SK-N-SH (cell line): ENCODE results near the gene ATN1. TPM values are rescaled to one million over a fixed set of nuclear protein-coding genes. Genes with fewer than 3 reads are reported as not detected.
"Not testable (repeated sequence)": the region's sequence is repeated elsewhere in the genome, so short reads cannot be mapped to it uniquely, and the experiment has no call there.

Experiments
- CTCF ChIA-PET: fragments of 300-600, 350-600 bp; formaldehyde crosslinking; extraction: SDS; loops from one replicate; lab custom pipeline; 2021; lab: Yijun Ruan, JAX
- POLR2A ChIA-PET: fragments of 350-600 bp; sonication (Branson Sonifier 250); formaldehyde crosslinking; extraction: SDS; loops from one replicate; lab custom pipeline; 2020; ENCODE audit warnings: antibody characterized with exemption, inconsistent platforms; lab: Yijun Ruan, JAX
- DNase-seq: peaks from one replicate; pipeline ENCODE4 v3.0.0; 2012
- H2AFZ ChIP-seq: fragments of 200-600 bp; sonication (generic); 2 replicates; pipeline ENCODE4 v1.8.1; 2016; ENCODE audit warnings: antibody characterized with exemption, mild to moderate bottlenecking, low read depth
- H3F3A ChIP-seq: fragments of 200-600 bp; sonication (generic); replicated peaks from 2 replicates; pipeline ENCODE3; 2016; ENCODE audit warnings: antibody characterized with exemption, mild to moderate bottlenecking; ENCODE audit not compliant: insufficient read depth
- H3K27ac ChIP-seq, 2 experiments: fragments of 200-500 bp in 1 of 2; fragments of 200-600 bp in 1 of 2; sonication (Bioruptor generic) in 1 of 2; sonication (generic), shearing (Covaris generic) in 1 of 2; 2 replicates each; pipeline versions ENCODE4 v1.5.1 to v1.6.1; 2014 to 2016; ENCODE audit warnings: low read depth in 2 of 2, inconsistent platforms in 1 of 2, low read length in 1 of 2, mild to moderate bottlenecking in 1 of 2, mixed read lengths in 1 of 2
- H3K27me3 ChIP-seq: fragments of 200-600 bp; sonication (generic), shearing (Covaris generic); 2 replicates; pipeline ENCODE4 v1.6.1; 2016; ENCODE audit warnings: mixed run types; ENCODE audit not compliant: insufficient read depth
- H3K36me3 ChIP-seq, 2 experiments: fragments of 200-500 bp in 1 of 2; fragments of 200-600 bp in 1 of 2; sonication (Bioruptor generic) in 1 of 2; sonication (generic) in 1 of 2; replicated peaks in 1 of 2; 2 replicates each; pipeline versions ENCODE3 to v1.5.1; 2014 to 2016; ENCODE audit warnings: low read length in 1 of 2, mild to moderate bottlenecking in 1 of 2; ENCODE audit not compliant: insufficient read depth in 2 of 2, control insufficient read depth in 1 of 2
- H3K4me1 ChIP-seq, 2 experiments: fragments of 200-500 bp in 1 of 2; fragments of 200-600 bp in 1 of 2; sonication (Bioruptor generic) in 1 of 2; sonication (generic), shearing (Covaris generic) in 1 of 2; 2 replicates each; pipeline versions ENCODE4 v1.5.1 to v1.6.1; 2014 to 2016; ENCODE audit warnings: low read depth in 1 of 2, low read length in 1 of 2, mixed run types in 1 of 2; ENCODE audit not compliant: insufficient read depth in 2 of 2, control insufficient read depth in 1 of 2
- H3K4me2 ChIP-seq: fragments of 200-600 bp; sonication (generic), shearing (Covaris generic); 2 replicates; pipeline ENCODE4 v1.6.1; 2017; ENCODE audit warnings: mixed run types
- H3K4me3 ChIP-seq, 2 experiments: fragments of 200-500 bp in 1 of 2; fragments of 200-600 bp in 1 of 2; sonication (Bioruptor generic) in 1 of 2; sonication (generic), shearing (Covaris generic) in 1 of 2; 2 replicates each; pipeline versions ENCODE4 v1.5.1 to v1.8.1; 2014 to 2016; ENCODE audit warnings: low read depth in 2 of 2, inconsistent platforms in 1 of 2, low read length in 1 of 2, mild to moderate bottlenecking in 1 of 2, mixed read lengths in 1 of 2, moderate library complexity in 1 of 2
- H3K79me2 ChIP-seq: fragments of 200-600 bp; sonication (generic); 2 replicates; pipeline ENCODE4 v1.8.1; 2017; ENCODE audit warnings: mild to moderate bottlenecking; ENCODE audit not compliant: insufficient read depth
- H3K9ac ChIP-seq: fragments of 200-600 bp; sonication (generic); 2 replicates; pipeline ENCODE4 v1.6.1; 2017; ENCODE audit warnings: mixed run types
- H3K9me2 ChIP-seq: fragments of 200-600 bp; sonication (generic); 2 replicates; pipeline ENCODE4 v1.6.1; 2017; ENCODE audit warnings: mixed run types
- H3K9me3 ChIP-seq: fragments of 200-600 bp; sonication (generic); 2 replicates; pipeline ENCODE4 v1.6.1; 2017; ENCODE audit warnings: mixed run types, mild to moderate bottlenecking, moderate library complexity
- H4K20me1 ChIP-seq: fragments of 200-600 bp; sonication (generic); 2 replicates; pipeline ENCODE4 v1.6.1; 2017; ENCODE audit warnings: mild to moderate bottlenecking, mixed run types; ENCODE audit not compliant: insufficient read depth
- CHD2 ChIP-seq: fragments of 150-350 bp; IDR thresholded peaks from 2 replicates; pipeline ENCODE4 v1.6.1; 2018; ENCODE audit warnings: low read length; ENCODE audit not compliant: partially characterized antibody
- ELF1 ChIP-seq: IDR thresholded peaks from 2 replicates; pipeline ENCODE4 v1.4.0; 2012
- EP300 ChIP-seq, 2 experiments: IDR thresholded peaks; 2 replicates each; pipeline versions ENCODE4 v1.4.0 to v1.6.1; 2012; ENCODE audit warnings: borderline replicate concordance in 1 of 2, low read depth in 1 of 2, low read length in 1 of 2
- FOXM1 ChIP-seq: IDR thresholded peaks from 2 replicates; pipeline ENCODE4 v1.4.0; 2012; ENCODE audit warnings: low read depth, mild to moderate bottlenecking
- GABPA ChIP-seq: IDR thresholded peaks from 2 replicates; pipeline ENCODE4 v1.4.0; 2012; ENCODE audit warnings: low read depth, mild to moderate bottlenecking
- IRF3 ChIP-seq: fragments of 150-350 bp; IDR thresholded peaks from 2 replicates; pipeline ENCODE4 v1.6.1; 2016; ENCODE audit warnings: mild to moderate bottlenecking, low read depth, low read length
- JUND ChIP-seq: IDR thresholded peaks from 2 replicates; pipeline ENCODE4 v1.4.0; 2012
- MEF2A ChIP-seq: IDR thresholded peaks from 2 replicates; pipeline ENCODE4 v1.4.0; 2012; ENCODE audit warnings: low read depth, borderline replicate concordance
- POLR2AphosphoS5 ChIP-seq: IDR thresholded peaks from 2 replicates; pipeline ENCODE4 v1.6.1; 2012; ENCODE audit warnings: low read depth, low read length
- RCOR1 ChIP-seq: fragments of 150-350 bp; IDR thresholded peaks from 2 replicates; pipeline ENCODE4 v1.6.1; 2017; ENCODE audit warnings: antibody characterized with exemption, low read length
- SIN3A ChIP-seq: IDR thresholded peaks from 2 replicates; pipeline ENCODE4 v1.6.1; 2012; ENCODE audit warnings: low read depth, mild to moderate bottlenecking, low read length, moderate library complexity, borderline replicate concordance
- SMC3 ChIP-seq: IDR thresholded peaks from 2 replicates; pipeline ENCODE4 v1.6.1; 2012; ENCODE audit warnings: low read depth, low read length, improper control_type of control experiment
- TAF1 ChIP-seq: IDR thresholded peaks from 2 replicates; pipeline ENCODE4 v1.6.1; 2012; ENCODE audit warnings: low read depth, mild to moderate bottlenecking, low read length, moderate library complexity, borderline replicate concordance
- USF1 ChIP-seq: IDR thresholded peaks from 2 replicates; pipeline ENCODE4 v1.4.0; 2012; ENCODE audit warnings: low read depth, borderline replicate concordance
- WGBS: methylation state at CpG from one replicate; pipeline ENCODE4 v1.1.6; 2017; ENCODE audit warnings: low lambda C conversion rate; 5-methylcytosine and 5-hydroxymethylcytosine counted together
- polyA plus RNA-seq, 3 experiments: library from polyadenylated mRNA; depleted of rRNA; stranded (reverse); fragments of >200 nt; gene quantifications; 2 replicates each; pipeline ENCODE4 v1.2.3, GENCODE V29; 2012
- TF ChIP-seq, protein P1 (sequence below): IDR thresholded peaks from 2 replicates; pipeline ENCODE4 v1.4.0; 2012; ENCODE audit warnings: low read depth, borderline replicate concordance
- TF ChIP-seq, protein P2 (sequence below): IDR thresholded peaks from 2 replicates; pipeline ENCODE4; 2012
- TF ChIP-seq, protein P3 (sequence below): IDR thresholded peaks from 2 replicates; pipeline ENCODE4 v1.4.0; 2012; ENCODE audit warnings: low read depth

Gene ATN1, protein sequence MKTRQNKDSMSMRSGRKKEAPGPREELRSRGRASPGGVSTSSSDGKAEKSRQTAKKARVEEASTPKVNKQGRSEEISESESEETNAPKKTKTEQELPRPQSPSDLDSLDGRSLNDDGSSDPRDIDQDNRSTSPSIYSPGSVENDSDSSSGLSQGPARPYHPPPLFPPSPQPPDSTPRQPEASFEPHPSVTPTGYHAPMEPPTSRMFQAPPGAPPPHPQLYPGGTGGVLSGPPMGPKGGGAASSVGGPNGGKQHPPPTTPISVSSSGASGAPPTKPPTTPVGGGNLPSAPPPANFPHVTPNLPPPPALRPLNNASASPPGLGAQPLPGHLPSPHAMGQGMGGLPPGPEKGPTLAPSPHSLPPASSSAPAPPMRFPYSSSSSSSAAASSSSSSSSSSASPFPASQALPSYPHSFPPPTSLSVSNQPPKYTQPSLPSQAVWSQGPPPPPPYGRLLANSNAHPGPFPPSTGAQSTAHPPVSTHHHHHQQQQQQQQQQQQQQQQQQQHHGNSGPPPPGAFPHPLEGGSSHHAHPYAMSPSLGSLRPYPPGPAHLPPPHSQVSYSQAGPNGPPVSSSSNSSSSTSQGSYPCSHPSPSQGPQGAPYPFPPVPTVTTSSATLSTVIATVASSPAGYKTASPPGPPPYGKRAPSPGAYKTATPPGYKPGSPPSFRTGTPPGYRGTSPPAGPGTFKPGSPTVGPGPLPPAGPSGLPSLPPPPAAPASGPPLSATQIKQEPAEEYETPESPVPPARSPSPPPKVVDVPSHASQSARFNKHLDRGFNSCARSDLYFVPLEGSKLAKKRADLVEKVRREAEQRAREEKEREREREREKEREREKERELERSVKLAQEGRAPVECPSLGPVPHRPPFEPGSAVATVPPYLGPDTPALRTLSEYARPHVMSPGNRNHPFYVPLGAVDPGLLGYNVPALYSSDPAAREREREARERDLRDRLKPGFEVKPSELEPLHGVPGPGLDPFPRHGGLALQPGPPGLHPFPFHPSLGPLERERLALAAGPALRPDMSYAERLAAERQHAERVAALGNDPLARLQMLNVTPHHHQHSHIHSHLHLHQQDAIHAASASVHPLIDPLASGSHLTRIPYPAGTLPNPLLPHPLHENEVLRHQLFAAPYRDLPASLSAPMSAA (N-terminal part only)
- polyA plus RNA-seq (2012; rRNA removed): 18.5 and 29.3 TPM in 2 replicates
- polyA plus RNA-seq (2012; cell fraction: cytosol; rRNA removed): 13.8 and 20.9 TPM in 2 replicates
- polyA plus RNA-seq (2012; cell fraction: nucleus; rRNA removed): 79.0 and 104 TPM in 2 replicates

- 2% methylated on average over 48 of the region's 66 CpGs for WGBS
- Histone ChIP-seq H4K20me1 (peaks cover 39% of the 10 kb centered on the region), H3K36me3 (peaks cover 5 to 18% of the 10 kb centered on the region in 2 experiments), H2AFZ (peak within 1 kb of the TSS; percentile 68), H3K4me3 (peak within 1 kb of the TSS; percentile 82 to 87), H3K79me2 (peaks cover 60% of the 10 kb centered on the region), H3F3A (peaks cover 33% of the 10 kb centered on the region), H3K27me3 (no peaks in the 10 kb centered on the region)
- DNase-seq: peak; percentile 91
- CTCF ChIA-PET: interaction anchor here (0.8 to 8.2 kb wide), 11 partner anchors 10 to 181 kb away, joined by 3 to 134 read pairs (median 10); partner anchors contain the start of genes C12orf57, ENO2 and RNU7-1
- POLR2A ChIA-PET: interaction anchor here (0.7 to 7.3 kb wide), 7 partner anchors 10 to 60 kb away, joined by 3 to 82 read pairs (median 4); partner anchors contain the start of genes C12orf57, ENO2 and RNU7-1
- TF ChIP-seq, protein P1, sequence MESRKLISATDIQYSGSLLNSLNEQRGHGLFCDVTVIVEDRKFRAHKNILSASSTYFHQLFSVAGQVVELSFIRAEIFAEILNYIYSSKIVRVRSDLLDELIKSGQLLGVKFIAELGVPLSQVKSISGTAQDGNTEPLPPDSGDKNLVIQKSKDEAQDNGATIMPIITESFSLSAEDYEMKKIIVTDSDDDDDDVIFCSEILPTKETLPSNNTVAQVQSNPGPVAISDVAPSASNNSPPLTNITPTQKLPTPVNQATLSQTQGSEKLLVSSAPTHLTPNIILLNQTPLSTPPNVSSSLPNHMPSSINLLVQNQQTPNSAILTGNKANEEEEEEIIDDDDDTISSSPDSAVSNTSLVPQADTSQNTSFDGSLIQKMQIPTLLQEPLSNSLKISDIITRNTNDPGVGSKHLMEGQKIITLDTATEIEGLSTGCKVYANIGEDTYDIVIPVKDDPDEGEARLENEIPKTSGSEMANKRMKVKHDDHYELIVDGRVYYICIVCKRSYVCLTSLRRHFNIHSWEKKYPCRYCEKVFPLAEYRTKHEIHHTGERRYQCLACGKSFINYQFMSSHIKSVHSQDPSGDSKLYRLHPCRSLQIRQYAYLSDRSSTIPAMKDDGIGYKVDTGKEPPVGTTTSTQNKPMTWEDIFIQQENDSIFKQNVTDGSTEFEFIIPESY: no peak
- TF ChIP-seq, protein P2, sequence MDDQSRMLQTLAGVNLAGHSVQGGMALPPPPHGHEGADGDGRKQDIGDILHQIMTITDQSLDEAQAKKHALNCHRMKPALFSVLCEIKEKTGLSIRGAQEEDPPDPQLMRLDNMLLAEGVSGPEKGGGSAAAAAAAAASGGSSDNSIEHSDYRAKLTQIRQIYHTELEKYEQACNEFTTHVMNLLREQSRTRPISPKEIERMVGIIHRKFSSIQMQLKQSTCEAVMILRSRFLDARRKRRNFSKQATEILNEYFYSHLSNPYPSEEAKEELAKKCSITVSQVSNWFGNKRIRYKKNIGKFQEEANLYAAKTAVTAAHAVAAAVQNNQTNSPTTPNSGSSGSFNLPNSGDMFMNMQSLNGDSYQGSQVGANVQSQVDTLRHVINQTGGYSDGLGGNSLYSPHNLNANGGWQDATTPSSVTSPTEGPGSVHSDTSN: no peak
- no peak for TF ChIP-seq FOXM1
- TF ChIP-seq EP300 (IDR thresholded peaks at IDR 0.05; ENCODE audit: borderline replicate concordance in 1 of 2, low read depth in 1 of 2, low read length in 1 of 2): peak; percentile 16 to 38; a peak in 2 of 4 replicates
- TF ChIP-seq TAF1: peak; percentile 74
- peak; percentile 68 for TF ChIP-seq POLR2AphosphoS5
- TF ChIP-seq, protein P3, sequence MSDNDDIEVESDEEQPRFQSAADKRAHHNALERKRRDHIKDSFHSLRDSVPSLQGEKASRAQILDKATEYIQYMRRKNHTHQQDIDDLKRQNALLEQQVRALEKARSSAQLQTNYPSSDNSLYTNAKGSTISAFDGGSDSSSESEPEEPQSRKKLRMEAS: peak; percentile 60; the same call in 1 of the 2 replicates
- TF ChIP-seq RCOR1: no peak
- no peak for TF ChIP-seq GABPA
- 0 out of 2 replicates have a peak, but pooled peaks have one; percentile 45 for TF ChIP-seq SIN3A
- no peak for TF ChIP-seq IRF3
- TF ChIP-seq JUND: no peak
- TF ChIP-seq USF1: no peak
- TF ChIP-seq SMC3: no peak
- no peak for TF ChIP-seq ELF1
- peak; percentile 89 for TF ChIP-seq CHD2
- TF ChIP-seq MEF2A: no peak
- TF ChIP-seq, all 33 proteins: peak for 6
- no peaks in the 10 kb centered on the region for H3K9me3 ChIP-seq
- H3K4me1 ChIP-seq: peaks cover 37 to 38% of the 10 kb centered on the region in 2 experiments
- H3K9me2 ChIP-seq: no peaks in the 10 kb centered on the region
- peak within 1 kb of the TSS; percentile 94 for H3K9ac ChIP-seq
- H3K4me2 ChIP-seq: peak within 1 kb of the TSS; percentile 95
- peak within 1 kb of the TSS; percentile 76 to 90 for H3K27ac ChIP-seq
Measured at GRCh38 chr12:6927379-6928021, at the start of gene ATN1. TSS of gene ATN1 (plus strand) at chr12:6927959. CDS start at chr12:6934002, 6,043 bp downstream.

DNA sequence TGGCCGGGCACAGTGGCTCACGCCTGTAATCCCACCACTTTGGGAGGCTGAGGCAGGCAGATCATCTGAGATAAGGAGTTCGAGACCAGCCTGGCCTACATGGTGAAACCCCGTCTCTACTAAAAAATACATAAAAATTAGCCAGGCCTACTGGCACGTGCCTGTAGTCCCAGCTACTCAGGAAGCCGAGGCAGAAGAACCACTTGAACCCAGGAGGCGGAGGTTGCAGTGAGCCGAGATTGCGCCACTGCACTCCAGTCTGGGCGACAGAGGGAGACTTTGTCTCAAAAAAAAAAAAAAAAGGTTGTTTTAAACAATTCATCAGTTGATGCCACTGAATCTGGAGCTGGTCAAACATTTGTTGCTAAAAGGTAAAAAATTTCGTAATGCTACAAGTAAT is 47.9 kb upstream of the ATN1 start:
- H3K4me1 ChIP-seq, H2AFZ ChIP-seq, H3K9ac ChIP-seq, DNase-seq, POLR2A ChIA-PET, H3K27me3 ChIP-seq, H3K9me2 ChIP-seq, H3K36me3 ChIP-seq, H3K4me3 ChIP-seq, H3F3A ChIP-seq, H3K9me3 ChIP-seq, H3K4me2 ChIP-seq, H3K27ac ChIP-seq, H4K20me1 ChIP-seq: not testable (repeated sequence)
- CTCF ChIA-PET: interaction anchor here (1.0 to 2.5 kb wide), 2 partner anchors 11 to 34 kb away, joined by 3 to 9 read pairs; no protein-coding TSS in a partner anchor
- WGBS: 96% methylated on average over 11 of the region's 11 CpGs
- H3K79me2 ChIP-seq: peaks cover 12% of the 10 kb centered on the region; the same call in 1 of the 2 replicates
